CD8-positive, alpha-beta memory T cell (primary cell): Measurements from ENCODE around the gene ULK3. TPM values are rescaled to one million over a fixed set of nuclear protein-coding genes. Genes with fewer than 3 reads are reported as not detected.
A peak's percentile ranks its signal among the peaks of the same experiment; 100 is the strongest.
"Not testable (repeated sequence)": the region's sequence is repeated elsewhere in the genome, so short reads cannot be mapped to it uniquely, and the experiment has no call there.

Source experiments
- CTCF ChIA-PET: fragments of 350-600 bp; sonication (Branson Sonifier 250); formaldehyde crosslinking; loops from one replicate; lab custom pipeline; 2021; ENCODE audit warnings: antibody characterized with exemption; lab: Charles Lee
- POLR2A ChIA-PET: fragments of 350-600 bp; sonication (Branson Sonifier 250); formaldehyde crosslinking; loops from one replicate; lab custom pipeline; 2021; ENCODE audit warnings: antibody characterized with exemption; lab: Charles Lee
- DNase-seq, 5 donors: peaks; one replicate each; pipeline versions ENCODE4 v3.0.0 to v3.0.0-alpha.2; 2020 to 2022; ENCODE audit warnings: mixed read lengths in 1 of 5
- H3K27ac ChIP-seq: one replicate; pipeline ENCODE4 v1.7.0; 2013; ENCODE audit warnings: low read depth, mild to moderate bottlenecking, low read length, moderate library complexity
- H3K27me3 ChIP-seq: 2 replicates; pipeline ENCODE4 v1.7.0; 2013; ENCODE audit warnings: low read length, mild to moderate bottlenecking; ENCODE audit not compliant: insufficient read depth, poor library complexity, severe bottlenecking
- H3K36me3 ChIP-seq: 2 replicates; pipeline ENCODE4 v1.7.0; 2013; ENCODE audit warnings: mild to moderate bottlenecking, low read length, moderate library complexity; ENCODE audit not compliant: insufficient read depth
- H3K4me1 ChIP-seq: 2 replicates; pipeline ENCODE4 v1.7.0; 2013; ENCODE audit warnings: mild to moderate bottlenecking, low read length, moderate library complexity; ENCODE audit not compliant: insufficient read depth
- H3K4me3 ChIP-seq: 2 replicates; pipeline ENCODE4 v1.7.0; 2013; ENCODE audit warnings: mild to moderate bottlenecking, low read length
- H3K9me3 ChIP-seq: 2 replicates; pipeline ENCODE4 v1.7.0; 2013; ENCODE audit warnings: mild to moderate bottlenecking, low read length
- H3K27ac Mint-ChIP-seq, 8 donors: one replicate each; pipeline ENCODE4 v1.8.0; 2020 to 2021; ENCODE audit warnings: mixed read lengths in 8 of 8, mild to moderate bottlenecking in 6 of 8, inconsistent platforms in 3 of 8, moderate library complexity in 3 of 8
- H3K27me3 Mint-ChIP-seq, 2 donors: one replicate each; pipeline ENCODE4 v1.8.0; 2020 to 2021; ENCODE audit warnings: mixed read lengths in 2 of 2, mild to moderate bottlenecking in 1 of 2, moderate library complexity in 1 of 2
- H3K36me3 Mint-ChIP-seq, 3 donors: one replicate each; pipeline ENCODE4 v1.8.0; 2020 to 2021; ENCODE audit warnings: mixed read lengths in 3 of 3, inconsistent platforms in 1 of 3, mild to moderate bottlenecking in 1 of 3
- H3K4me1 Mint-ChIP-seq, 3 donors: one replicate each; pipeline ENCODE4 v1.8.0; 2020 to 2021; ENCODE audit warnings: mixed read lengths in 3 of 3, inconsistent platforms in 1 of 3, mild to moderate bottlenecking in 1 of 3
- H3K4me3 Mint-ChIP-seq, 7 donors: one replicate each; pipeline ENCODE4 v1.8.0; 2020 to 2021; ENCODE audit warnings: mixed read lengths in 7 of 7, mild to moderate bottlenecking in 6 of 7, moderate library complexity in 4 of 7, inconsistent platforms in 2 of 7
- H3K9me3 Mint-ChIP-seq, 5 donors: one replicate each; pipeline ENCODE4 v1.8.0; 2020 to 2022; ENCODE audit warnings: mixed read lengths in 5 of 5, mild to moderate bottlenecking in 3 of 5, moderate library complexity in 2 of 5, inconsistent platforms in 1 of 5
- polyA plus RNA-seq: library from polyadenylated mRNA; unstranded; fragments of 300-500 nt; fragmentation: Illumina TruSeq; gene quantifications from one replicate; pipeline ENCODE4 v1.2.3, GENCODE V29; 2021
- total RNA-seq, 2 experiments: library from RNA; stranded (reverse); gene quantifications; one replicate each; pipeline ENCODE4 v1.2.3, GENCODE V29; 2021

ULK3 gene
- total and polyA plus RNA-seq, 3 experiments from 2014 or later: 43.1 to 60.1 (median 53.9) TPM

GRCh38 chr15:74888716-74889115 lies 45.8 kb upstream of the ULK3 start:
- H3K4me1 ChIP-seq: peaks cover 37% of the 10 kb centered on the region
- H3K4me3 ChIP-seq: no peak overlapping the region
- peaks cover 3% of the 10 kb centered on the region for H3K36me3 ChIP-seq
- no peak for DNase-seq
- H3K4me3 Mint-ChIP-seq: peak overlapping the region in 5 of 7 donors; percentile 25 to 95 (median 93)
- peaks cover 40 to 61% (median 53%) of the 10 kb centered on the region in 3 donors for H3K4me1 Mint-ChIP-seq
- no peaks in the 10 kb centered on the region for H3K27me3 Mint-ChIP-seq
- no peaks in the 10 kb centered on the region for H3K9me3 ChIP-seq
- no peaks in the 10 kb centered on the region for H3K9me3 Mint-ChIP-seq
- H3K27ac Mint-ChIP-seq: peak overlapping the region in 3 of 8 donors; percentile 63 to 97 (median 90)
- H3K36me3 Mint-ChIP-seq: peaks cover 0 to 30% (median 6%) of the 10 kb centered on the region in 3 donors
- ChIA-PET POLR2A (interaction anchor here (1.5 to 1.6 kb wide), 2 partner anchors 44 to 50 kb away, joined by 3 read pairs; partner anchors contain the start of gene COX5A), CTCF (interaction anchor here (1.1 to 2.7 kb wide), 2 partner anchors 12 to 254 kb away, joined by 3 to 12 read pairs; no protein-coding TSS in a partner anchor)
- H3K27ac ChIP-seq: peak overlapping the region; percentile 82
- H3K27me3 ChIP-seq: no peaks in the 10 kb centered on the region

- Mint-ChIP-seq H3K4me3 (peak overlapping the region in 1 of 7 donors; percentile 71), H3K27ac (peak overlapping the region in 1 of 8 donors; percentile 83), H3K36me3 (peaks cover 0 to 20% (median 0%) of the 10 kb centered on the region in 3 donors), H3K4me1 (peaks cover 32 to 51% (median 42%) of the 10 kb centered on the region in 3 donors)
- CTCF ChIA-PET: interaction anchor here (1.5 kb wide), 1 partner anchor 14 kb away, joined by 3 read pairs; no protein-coding TSS in a partner anchor
- POLR2A ChIA-PET, H3K27me3 Mint-ChIP-seq, H3K36me3 ChIP-seq, H3K9me3 Mint-ChIP-seq, H3K27me3 ChIP-seq, H3K4me3 ChIP-seq, H3K27ac ChIP-seq, DNase-seq, H3K9me3 ChIP-seq: not testable (repeated sequence)
- peaks cover 26% of the 10 kb centered on the region for H3K4me1 ChIP-seq
Measured at GRCh38 chr15:74887537-74888193, 44.7 kb upstream of the ULK3 start.

GRCh38 chr15:74885461-74885860 lies 42.5 kb upstream of the ULK3 start:
- no peak overlapping the region for H3K4me3 ChIP-seq
- no peaks in the 10 kb centered on the region for H3K27me3 ChIP-seq
- H3K36me3 ChIP-seq: no peaks in the 10 kb centered on the region
- Mint-ChIP-seq H3K27me3 (no peaks in the 10 kb centered on the region), H3K36me3 (peaks cover 0 to 5% (median 0%) of the 10 kb centered on the region in 3 donors), H3K9me3 (no peaks in the 10 kb centered on the region), H3K27ac (no peak overlapping the region), H3K4me1 (peaks cover 22 to 29% (median 26%) of the 10 kb centered on the region in 3 donors), H3K4me3 (no peak overlapping the region)
- no peak for DNase-seq
- ChIA-PET CTCF (interaction anchor here (2.0 to 2.7 kb wide), 2 partner anchors 16 to 116 kb away, joined by 6 to 10 read pairs; no protein-coding TSS in a partner anchor), POLR2A (no interaction called here)
- no peaks in the 10 kb centered on the region for H3K9me3 ChIP-seq
- H3K4me1 ChIP-seq: peaks cover 8% of the 10 kb centered on the region
- H3K27ac ChIP-seq: no peak overlapping the region

- Histone ChIP-seq H3K27ac (no peak overlapping the region), H3K4me1 (peaks cover 6% of the 10 kb centered on the region), H3K27me3 (no peaks in the 10 kb centered on the region), H3K36me3 (no peaks in the 10 kb centered on the region), H3K9me3 (no peaks in the 10 kb centered on the region), H3K4me3 (no peak overlapping the region)
- H3K27ac Mint-ChIP-seq: no peak overlapping the region
- H3K4me3 Mint-ChIP-seq: no peak overlapping the region
- CTCF ChIA-PET: interaction anchor here (1.4 to 2.7 kb wide), 3 partner anchors 15 to 115 kb away, joined by 5 to 10 read pairs (median 6); no protein-coding TSS in a partner anchor
- no peaks in the 10 kb centered on the region for H3K36me3 Mint-ChIP-seq
- H3K9me3 Mint-ChIP-seq: no peaks in the 10 kb centered on the region
- peaks cover 14 to 21% (median 17%) of the 10 kb centered on the region in 3 donors for H3K4me1 Mint-ChIP-seq
- POLR2A ChIA-PET: no interaction called here
- no peak for DNase-seq
- H3K27me3 Mint-ChIP-seq: no peaks in the 10 kb centered on the region
Measured at GRCh38 chr15:74884428-74885223, 41.7 kb upstream of the ULK3 start.

GRCh38 chr15:74882528-74882927 lies 39.6 kb upstream of the ULK3 start:
- Histone ChIP-seq H3K4me3 (no peak overlapping the region), H3K27ac (no peak overlapping the region), H3K36me3 (no peaks in the 10 kb centered on the region), H3K27me3 (no peaks in the 10 kb centered on the region), H3K4me1 (no peaks in the 10 kb centered on the region), H3K9me3 (no peaks in the 10 kb centered on the region)
- no peak for DNase-seq
- Mint-ChIP-seq H3K4me3 (no peak overlapping the region), H3K4me1 (peaks cover 7 to 11% (median 10%) of the 10 kb centered on the region in 3 donors), H3K9me3 (no peaks in the 10 kb centered on the region), H3K36me3 (no peaks in the 10 kb centered on the region), H3K27me3 (no peaks in the 10 kb centered on the region), H3K27ac (peak overlapping the region in 1 of 8 donors; percentile 91)
- POLR2A ChIA-PET: no interaction called here
- CTCF ChIA-PET: interaction anchor here (1.0 to 2.4 kb wide), 2 partner anchors 9 to 19 kb away, joined by 3 to 11 read pairs; no protein-coding TSS in a partner anchor

- Mint-ChIP-seq H3K4me3 (no peak overlapping the region), H3K36me3 (peaks cover 0 to 3% (median 0%) of the 10 kb centered on the region in 3 donors), H3K27ac (peak overlapping the region in 1 of 8 donors; percentile 66), H3K27me3 (no peaks in the 10 kb centered on the region), H3K4me1 (peaks cover 6 to 14% (median 8%) of the 10 kb centered on the region in 3 donors), H3K9me3 (no peaks in the 10 kb centered on the region)
- H3K36me3 ChIP-seq: no peaks in the 10 kb centered on the region
- H3K27me3 ChIP-seq: no peaks in the 10 kb centered on the region
- ChIA-PET CTCF (no interaction called here), POLR2A (no interaction called here)
- H3K4me1 ChIP-seq: peaks cover 5% of the 10 kb centered on the region
- no peak for DNase-seq
- no peaks in the 10 kb centered on the region for H3K9me3 ChIP-seq
- H3K4me3 ChIP-seq: no peak overlapping the region
- no peak overlapping the region for H3K27ac ChIP-seq
Measured at GRCh38 chr15:74878273-74878672, 35.3 kb upstream of the ULK3 start.

GRCh38 chr15:74873756-74874424 lies 30.9 kb upstream of the ULK3 start:
- peak overlapping the region; percentile 96 for H3K27ac ChIP-seq
- H3K36me3 Mint-ChIP-seq: peaks cover 0 to 26% (median 0%) of the 10 kb centered on the region in 3 donors
- H3K27me3 Mint-ChIP-seq: no peaks in the 10 kb centered on the region
- CTCF ChIA-PET: interaction anchor here (1.1 to 3.1 kb wide), 5 partner anchors 16 to 32 kb away, joined by 3 to 17 read pairs (median 3); partner anchors contain the start of genes FAM219B and ULK3
- peak overlapping the region; percentile 92 for H3K4me3 ChIP-seq
- peaks cover 40 to 48% (median 43%) of the 10 kb centered on the region in 3 donors for H3K4me1 Mint-ChIP-seq
- H3K27ac Mint-ChIP-seq: peak overlapping the region; percentile 95 to 100 (median 96)
- H3K4me1 ChIP-seq: peaks cover 34% of the 10 kb centered on the region
- H3K9me3 Mint-ChIP-seq: no peaks in the 10 kb centered on the region
- peak overlapping the region; percentile 94 to 100 (median 97) for H3K4me3 Mint-ChIP-seq
- H3K36me3 ChIP-seq: no peaks in the 10 kb centered on the region
- POLR2A ChIA-PET: interaction anchor here (0.7 to 1.3 kb wide), 3 partner anchors 15 to 84 kb away, joined by 3 to 6 read pairs (median 3); partner anchors contain the start of gene MPI
- no peak for DNase-seq
- H3K9me3 ChIP-seq: no peaks in the 10 kb centered on the region
- no peaks in the 10 kb centered on the region for H3K27me3 ChIP-seq
